HG03442 (cell line): ENCODE measurements around the gene PALLD.
"Not testable (repeated sequence)": the region's sequence is repeated elsewhere in the genome, so short reads cannot be mapped to it uniquely, and the experiment has no call there.

Experiments used
- ATAC-seq: cut with Tn5 transposase; IDR thresholded peaks from one replicate; pipeline ENCODE4 v1.9.1; 2021; ENCODE audit warnings: mild to moderate bottlenecking, moderate library complexity; ENCODE audit not compliant: unreplicated experiment

The PALLD gene

DNA sequence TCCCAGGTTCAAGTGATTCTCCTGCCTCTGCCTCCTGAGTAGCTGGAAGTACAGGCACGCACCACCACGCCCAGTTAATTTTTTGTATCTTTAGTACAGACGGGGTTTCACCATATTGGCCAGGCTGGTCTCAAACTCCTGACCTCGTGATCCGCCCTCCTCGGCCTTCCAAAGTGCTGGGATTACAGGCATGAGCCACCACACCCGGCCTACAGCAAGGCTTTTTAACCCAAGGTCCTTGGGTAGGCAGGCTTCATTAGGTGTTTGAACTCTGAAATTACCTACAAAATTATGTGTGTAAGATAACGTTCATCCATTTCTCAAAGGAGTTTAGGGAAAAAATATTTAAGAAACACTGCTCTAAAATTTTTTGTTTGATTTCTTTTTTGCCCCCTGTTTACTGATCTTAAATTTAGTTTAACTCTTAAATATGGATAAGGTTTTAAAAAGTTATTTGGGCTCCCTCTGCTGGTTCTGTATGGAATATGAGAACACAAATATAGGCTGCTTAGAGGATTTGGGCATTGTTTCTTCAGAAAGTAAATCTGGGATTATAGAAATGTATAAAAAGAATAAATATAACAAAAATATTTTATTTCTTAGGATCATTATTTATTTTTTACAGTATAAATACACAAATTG, 420.4 kb downstream of the PALLD start:
- ATAC-seq = no peak

DNA sequence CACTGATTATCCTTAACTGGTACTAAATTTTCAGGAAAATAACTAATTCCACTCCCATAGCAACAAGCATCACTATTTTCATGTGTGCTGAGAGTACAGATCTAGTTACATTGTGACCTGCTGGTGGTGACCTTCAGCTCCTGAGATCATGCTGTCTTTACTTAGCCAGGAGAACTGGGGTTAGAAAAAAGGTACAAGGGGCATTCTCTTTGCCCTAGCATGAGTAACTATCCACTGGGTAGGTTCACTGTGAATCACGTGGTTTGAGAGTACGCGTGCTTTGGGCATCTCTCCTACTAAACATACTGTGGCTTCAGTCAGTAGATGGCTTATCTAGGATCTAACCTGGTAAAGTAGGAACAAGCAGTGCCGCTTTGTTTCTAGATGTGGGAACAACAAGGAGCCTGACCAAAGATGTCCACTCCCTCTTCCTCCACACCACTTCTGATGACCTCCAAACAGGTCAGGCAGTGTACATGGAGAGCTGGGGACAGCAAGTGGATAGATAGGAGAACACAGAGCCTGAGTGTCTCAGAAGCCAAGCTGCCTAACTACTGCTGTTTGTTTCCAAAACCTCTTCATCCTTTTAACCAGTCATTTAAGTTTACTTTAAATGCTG, 423.0 kb downstream of the PALLD start:
- ATAC-seq = no peak

DNA sequence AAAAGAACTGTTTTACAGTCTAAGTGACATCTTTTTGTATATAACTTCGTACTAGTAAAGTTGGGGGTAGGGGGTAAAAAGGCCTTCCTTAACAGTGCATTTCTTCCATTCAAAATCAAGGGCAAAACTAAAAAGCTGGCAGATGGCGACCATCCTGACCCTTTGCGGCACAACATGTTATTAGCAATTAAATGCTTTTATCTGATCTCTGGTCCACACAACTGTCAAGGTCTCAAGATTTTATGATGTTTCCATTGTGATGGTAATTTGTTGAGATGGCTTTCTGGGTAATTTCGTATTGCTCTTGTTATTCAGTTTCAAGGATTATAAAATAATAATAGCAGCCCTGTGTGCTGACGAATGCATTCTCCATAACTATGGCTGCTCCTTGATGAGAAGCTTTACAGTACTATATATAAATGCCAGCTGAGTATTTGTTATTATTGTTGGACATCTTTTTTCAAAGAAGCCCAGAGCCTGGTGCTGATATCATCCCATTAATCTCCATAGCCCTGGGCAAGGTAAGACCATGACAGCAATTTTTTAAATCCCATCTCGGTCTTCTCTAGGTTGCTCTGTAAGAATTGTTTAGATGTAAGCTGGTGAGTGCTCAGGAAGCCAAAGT, 423.7 kb downstream of the PALLD start:
- no peak for ATAC-seq

DNA sequence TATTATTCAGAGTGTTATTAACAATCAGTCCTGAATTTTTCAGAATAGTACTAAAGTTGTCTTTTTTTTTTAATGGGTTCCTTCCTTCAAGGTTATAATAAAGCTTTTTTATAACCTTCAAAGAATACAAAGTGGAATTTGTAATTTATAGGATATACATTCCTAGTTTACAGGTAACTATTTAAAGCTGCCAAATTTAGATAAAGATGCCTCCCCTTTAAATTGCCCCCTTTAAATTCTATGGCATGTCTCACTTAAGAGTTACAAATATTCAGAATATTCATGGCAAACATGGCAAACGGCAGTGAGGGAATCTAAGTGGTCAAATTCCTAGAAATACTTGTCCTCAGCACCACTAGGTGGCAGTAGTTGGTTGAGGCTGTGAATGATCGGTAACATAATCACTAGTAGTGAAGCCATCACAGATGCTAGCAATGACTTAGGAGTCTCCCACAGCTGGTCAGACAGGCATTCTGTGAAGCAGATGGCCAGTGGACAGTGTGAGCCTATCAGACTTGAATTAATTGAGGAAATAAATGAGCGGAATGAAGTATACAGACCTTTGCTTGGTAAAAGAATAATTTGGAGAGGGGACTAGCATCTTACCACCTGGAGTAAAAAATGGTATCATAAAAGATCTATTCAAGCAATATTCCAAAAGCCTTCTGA, 426.8 kb downstream of the PALLD start:
- peak; percentile 76 for ATAC-seq

DNA sequence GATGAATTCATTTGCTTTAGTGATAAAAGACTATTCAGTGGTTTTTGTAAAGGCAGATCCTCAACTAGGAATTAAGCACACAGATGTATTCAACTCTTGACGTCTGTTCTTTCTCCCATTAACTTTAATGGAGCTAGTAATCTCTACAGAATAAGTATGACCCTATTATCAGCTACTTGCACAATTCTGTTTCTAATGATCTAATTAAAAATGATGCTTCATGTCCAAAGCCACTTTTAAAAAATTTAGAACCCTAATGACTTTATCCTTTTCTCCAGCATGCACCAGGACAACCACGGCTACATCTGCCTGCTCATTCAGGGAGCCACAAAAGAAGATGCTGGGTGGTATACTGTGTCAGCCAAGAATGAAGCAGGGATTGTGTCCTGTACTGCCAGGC, 427.8 kb downstream of the PALLD start:
- no peak for ATAC-seq

DNA sequence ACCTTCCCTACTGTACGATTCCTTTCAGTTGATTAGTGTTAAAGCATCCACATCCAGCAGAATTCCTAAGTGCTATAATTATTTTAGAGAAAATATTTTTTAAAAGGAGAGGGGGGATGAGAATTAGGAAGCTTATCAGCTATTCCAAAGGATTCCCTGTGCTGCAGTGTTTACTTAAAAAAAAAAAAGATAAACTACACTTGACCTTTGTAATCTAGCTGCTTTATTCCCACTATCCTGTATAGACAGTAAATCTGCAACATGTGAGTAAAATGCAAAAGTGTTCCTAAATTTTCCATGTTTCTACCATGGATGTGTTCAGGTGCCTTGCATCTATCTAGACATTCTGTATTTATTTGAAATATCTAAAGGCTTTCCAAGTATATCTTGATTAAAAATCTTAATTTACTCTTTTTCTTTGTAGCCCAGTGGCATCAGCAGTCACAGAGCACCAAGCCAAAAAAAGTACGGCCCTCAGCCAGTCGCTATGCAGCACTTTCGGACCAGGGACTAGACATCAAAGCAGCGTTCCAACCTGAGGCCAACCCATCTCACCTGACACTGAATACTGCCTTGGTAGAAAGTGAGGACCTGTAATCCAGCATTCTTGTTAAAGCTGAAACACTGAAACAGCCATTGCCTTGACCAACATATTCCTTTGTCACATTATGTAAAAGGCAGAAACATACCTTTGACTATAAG, 429.1 kb downstream of the PALLD start:
- no peak for ATAC-seq

DNA sequence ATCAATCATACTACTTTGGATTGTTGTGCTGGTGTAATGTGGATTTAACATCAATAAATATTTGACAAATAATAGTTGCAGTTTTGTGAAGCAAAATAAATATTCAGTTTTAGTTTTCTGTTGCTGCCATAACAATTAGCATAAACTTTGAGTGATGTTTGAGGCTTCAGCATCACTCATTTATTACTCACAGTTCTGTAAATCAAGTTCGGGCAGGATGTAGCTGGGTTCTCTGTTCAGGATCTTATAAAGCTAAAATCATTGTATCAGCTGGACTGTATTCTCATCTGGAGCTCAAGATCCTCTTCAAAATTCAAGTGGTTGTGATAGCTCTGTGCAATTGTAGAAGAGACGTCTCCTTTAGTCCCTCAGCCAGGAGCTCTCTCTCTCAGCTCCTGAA, 431.5 kb downstream of the PALLD start:
- ATAC-seq = no peak

DNA sequence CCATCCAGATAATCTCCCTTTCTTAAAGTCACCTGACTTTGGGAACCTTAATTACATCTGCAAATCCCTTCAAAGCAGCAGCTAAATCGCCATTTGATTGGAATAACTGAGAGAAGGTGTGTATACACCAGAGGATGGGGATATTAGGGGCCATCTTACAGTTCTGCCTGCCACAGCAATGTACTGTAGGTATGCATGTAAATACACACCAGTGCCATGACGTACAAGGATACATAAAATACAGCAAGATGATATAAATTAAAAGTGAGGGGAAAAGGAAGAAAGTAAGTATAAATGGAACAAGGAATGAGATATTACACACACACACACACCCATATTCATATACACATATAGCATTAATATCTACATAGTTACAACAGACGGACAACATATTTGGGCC, 432.0 kb downstream of the PALLD start:
- ATAC-seq = no peak

DNA sequence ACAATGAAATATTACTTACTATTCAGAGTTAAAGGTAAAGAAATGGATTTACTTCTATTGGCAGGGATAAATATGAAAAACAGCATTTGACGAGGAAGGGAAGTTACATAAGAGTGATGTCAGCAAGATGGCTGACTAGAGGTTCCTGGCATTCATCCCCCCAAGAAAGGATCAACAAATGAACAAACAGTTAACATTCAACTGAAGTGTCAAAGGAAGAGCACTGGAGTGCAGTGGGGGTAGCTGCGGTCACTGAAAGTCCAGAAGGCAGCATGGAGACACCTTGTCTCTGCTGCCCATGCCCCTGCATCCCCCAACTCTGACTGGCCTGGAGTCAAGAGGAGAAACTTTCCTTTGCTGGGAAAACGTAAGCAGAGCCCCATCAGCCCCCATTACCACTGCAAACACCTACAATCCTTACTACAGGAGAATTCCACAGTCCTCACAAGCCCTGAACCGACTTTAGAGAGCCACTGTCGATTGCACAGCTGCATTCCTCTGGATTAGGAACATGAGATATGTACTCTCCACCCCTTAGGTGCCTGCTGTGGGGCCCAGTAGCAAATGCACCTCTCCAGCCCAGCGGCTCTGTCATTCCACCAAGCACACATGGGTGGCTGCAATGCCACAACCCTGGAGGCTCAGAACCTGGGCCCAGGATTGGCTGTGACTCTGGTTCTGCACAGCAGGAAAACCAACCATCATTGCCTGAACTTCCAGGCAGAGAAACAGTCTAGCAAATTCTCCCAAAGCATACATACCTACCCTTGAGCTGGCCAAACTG, 433.8 kb downstream of the PALLD start:
- no peak for ATAC-seq

DNA sequence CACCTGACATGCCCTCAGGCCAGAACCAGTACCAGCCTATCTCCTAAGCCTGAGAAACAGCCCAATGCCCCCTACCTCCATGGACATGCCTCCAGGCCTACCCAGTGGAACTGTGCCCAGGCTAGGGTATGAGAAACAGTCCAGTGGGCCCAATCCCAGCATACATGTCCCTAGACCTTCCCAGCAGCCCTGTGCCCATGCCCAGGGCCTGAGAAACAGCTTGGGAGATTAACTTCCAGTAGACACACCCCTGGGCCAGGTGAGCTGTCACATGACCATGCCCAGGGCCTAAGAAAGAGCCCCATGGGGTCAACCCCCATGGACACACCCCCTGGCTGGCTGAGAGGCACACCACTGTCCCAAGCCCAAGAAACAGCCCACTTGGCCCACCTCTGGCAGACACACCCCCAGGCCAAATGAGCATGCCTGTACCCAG, 434.4 kb downstream of the PALLD start:
- no peak for ATAC-seq

DNA sequence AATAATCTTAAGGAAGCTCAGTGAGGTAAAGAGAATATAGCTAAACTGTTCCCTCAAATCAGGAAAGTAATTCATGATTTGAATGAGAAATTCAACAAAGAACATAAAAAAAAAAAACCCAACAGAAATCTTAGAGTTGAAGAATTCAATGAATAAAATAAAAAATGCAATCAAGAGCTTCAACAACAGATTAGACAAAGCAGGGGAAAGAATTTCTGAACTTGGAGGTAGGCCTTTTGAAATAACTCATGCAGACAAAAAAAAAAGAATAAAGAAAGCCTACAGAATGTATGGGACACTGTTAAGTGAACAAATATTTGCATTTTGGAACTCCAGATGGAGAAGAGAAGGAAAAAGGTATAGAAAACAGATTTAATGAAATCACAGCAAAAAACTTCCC, 435.3 kb downstream of the PALLD start:
- ATAC-seq = no peak

DNA sequence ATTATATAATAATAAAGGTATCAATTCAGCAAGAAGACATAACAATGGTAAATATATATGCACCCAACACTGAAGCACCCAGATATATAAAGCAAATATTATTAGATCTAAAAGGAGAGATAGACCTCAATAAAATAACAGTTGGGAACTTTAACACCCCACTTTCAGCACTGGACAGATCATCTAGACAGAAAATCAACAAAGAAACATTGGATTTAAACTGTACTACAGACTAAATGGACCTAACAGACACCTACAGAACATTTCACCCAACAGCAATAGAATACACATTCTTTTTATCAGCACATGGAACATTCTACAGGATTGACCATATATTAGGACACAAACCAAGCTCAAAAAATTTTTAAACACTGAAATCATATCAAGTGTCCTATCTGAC, 436.6 kb downstream of the PALLD start:
- ATAC-seq = no peak

DNA sequence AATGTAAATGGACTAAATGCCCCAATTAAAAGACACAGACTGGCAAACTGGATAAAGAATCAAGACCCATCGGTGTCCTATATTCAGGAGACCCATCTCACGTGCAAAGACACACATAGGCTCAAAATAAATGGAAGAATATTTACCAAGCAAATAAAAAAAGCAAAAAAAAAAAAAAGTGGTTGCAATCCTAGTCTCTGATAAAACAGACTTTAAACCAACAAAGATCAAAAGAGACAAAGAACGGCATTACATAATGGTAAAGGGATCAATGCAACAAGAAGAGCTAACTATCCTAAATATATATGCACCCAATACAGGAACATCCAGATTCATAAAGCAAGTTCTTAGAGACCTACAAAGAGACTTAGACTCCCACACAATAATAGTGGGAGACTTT, 440.6 kb downstream of the PALLD start:
- not testable (repeated sequence) for ATAC-seq

DNA sequence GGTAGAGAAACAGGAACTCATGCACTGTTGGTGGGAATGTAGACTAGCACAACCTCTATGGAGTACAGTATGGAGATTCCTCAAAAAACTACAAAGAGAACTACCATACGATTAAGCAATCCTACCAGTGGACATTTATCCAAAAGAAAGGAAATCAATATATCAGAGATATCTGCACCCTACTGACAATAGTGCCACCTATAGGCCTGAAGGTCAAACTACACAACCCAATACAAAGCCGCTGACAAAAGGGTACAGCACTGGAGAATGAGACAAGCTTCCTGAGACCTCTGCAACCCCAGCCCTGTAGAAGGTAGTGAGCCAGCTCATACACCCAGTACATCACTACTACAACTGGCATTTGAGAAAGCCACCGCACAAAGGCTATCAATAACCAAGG, 446.1 kb downstream of the PALLD start:
- ATAC-seq = no peak

DNA sequence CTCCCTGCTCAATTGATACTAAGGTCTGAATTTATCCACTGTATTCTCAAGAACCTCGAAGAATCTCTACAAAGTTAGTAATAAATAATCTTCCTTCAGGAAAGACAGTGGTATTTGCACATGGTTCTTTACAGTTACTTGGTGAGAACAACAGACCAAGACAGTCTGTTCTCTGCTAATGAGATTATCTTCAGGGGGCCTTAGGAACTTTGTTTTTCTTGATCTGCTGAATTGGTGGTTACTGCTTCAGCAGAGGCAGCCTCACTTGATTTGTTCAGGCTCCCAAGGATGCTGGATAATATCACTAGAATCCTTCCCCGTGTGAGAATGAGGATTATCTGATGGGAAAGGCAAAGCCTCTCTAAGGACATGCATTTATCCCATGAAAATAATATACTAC, 448.4 kb downstream of the PALLD start:
- ATAC-seq = no peak

DNA sequence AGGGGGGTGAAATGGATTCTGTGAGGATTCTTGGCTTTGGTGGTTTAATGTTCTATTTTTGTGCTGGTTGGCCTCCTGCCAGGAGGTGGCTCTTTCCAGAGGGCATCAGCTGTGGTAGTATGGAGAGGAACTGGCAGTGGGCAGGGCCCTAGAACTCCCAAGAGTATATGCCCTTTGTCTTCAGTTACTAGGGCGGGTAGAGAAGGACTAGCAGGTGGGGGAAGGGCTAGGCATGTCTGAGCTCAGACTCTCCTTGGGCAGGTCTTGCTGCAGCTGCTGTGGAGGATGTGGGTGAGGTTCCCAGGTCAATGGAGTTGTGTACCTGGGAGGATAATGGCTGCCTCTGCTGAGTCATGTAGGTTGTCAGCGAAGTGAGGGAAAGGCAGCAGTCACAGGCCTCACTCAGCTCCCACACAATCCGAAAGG, 456.0 kb downstream of the PALLD start:
- not testable (repeated sequence) for ATAC-seq

DNA sequence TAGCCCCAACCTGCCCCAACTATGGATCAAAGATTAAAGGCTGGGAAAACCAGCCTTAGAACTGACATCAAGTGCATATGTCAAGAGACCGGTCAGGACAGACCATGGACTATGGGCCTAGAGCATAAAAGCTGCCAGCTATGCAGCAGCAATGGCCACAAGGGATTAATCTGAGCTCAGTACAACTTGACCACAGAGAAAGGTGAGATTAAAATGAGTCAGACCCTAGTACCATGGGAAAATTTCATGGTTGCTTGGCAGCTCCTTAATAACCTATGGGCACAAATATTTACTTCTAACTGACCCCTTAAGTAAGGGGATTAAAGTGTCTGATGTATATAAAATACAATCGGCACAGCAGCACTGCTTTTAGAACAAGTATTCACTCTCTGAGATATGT, 458.8 kb downstream of the PALLD start:
- no peak for ATAC-seq

DNA sequence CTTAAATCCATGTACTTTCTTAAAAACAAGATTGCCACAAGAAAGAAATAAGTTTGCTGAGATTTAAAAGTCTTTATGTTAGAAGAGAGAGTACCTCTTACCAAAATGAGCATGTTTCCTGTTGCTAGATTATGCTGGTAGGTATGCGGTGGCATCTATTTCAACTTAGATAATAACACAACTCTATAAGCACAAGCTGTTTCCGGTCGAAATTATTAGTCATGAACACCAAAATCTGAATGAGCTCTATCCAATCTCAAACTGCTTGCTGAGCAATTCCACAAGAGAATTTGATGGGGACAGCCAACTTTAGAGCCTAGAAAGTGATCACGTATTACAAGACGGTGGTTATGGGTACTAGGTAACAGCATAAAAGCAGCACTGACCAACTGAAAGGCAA, 463.9 kb downstream of the PALLD start:
- ATAC-seq = no peak

DNA sequence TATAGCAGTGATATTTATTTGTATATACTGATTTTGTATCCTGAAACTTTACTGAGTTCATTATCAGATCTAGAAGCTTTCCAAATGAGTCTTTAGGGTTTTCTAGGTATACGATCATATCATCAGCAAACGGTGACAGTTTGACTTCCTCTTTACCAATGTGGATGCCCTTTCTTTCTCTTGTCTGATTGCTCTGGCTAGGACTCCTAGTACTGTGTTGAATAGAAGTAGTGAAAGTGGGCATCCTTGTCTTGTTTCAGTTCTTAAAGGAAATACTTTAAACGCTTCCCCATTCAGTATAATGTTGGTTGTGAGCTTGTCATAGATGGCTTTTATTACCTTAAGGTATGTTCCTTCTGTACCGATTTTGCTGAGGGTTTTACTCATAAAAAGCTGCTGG, 475.7 kb downstream of the PALLD start:
- no peak for ATAC-seq
